Panc1 (cell line): ENCODE measurements around the gene TLR1. TPM values are rescaled to one million over a fixed set of nuclear protein-coding genes. Genes with fewer than 3 reads are reported as not detected.

Experiments used
- ATAC-seq: fragments of 200-7000 bp; cut with Tn5 transposase; 2 replicates; pipeline ENCODE4 v1.9.1; 2020; ENCODE audit warnings: mild to moderate bottlenecking, moderate library complexity
- BruUV-seq: library from RNA; stranded (reverse); fragments of 400-500 nt; replicated peaks from 2 replicates; lab custom pipeline; 2021; lab: Mats Ljungman, UMichigan
- CTCF ChIA-PET: fragments of 300-600 bp; sonication (Branson Sonifier 250); formaldehyde crosslinking; loops from one replicate; lab custom pipeline; 2022; ENCODE audit warnings: antibody characterized with exemption; lab: Charles Lee
- POLR2A ChIA-PET: fragments of 300-600 bp; sonication (Branson Sonifier 250); formaldehyde crosslinking; loops from one replicate; lab custom pipeline; 2022; ENCODE audit warnings: antibody characterized with exemption; lab: Charles Lee
- DNase-seq: peaks from one replicate; pipeline ENCODE4 v3.0.0-alpha.2; 2010; ENCODE audit warnings: low read depth, low spot score
- H3K27ac ChIP-seq: 2 replicates; pipeline ENCODE4 v1.5.1; 2011; ENCODE audit warnings: mild to moderate bottlenecking, low read length, inconsistent platforms
- H3K27me3 ChIP-seq: fragments of 200-500 bp; sonication (Bioruptor generic); 2 replicates; pipeline ENCODE4 v1.6.0; 2014; ENCODE audit warnings: low read length, inconsistent platforms; ENCODE audit not compliant: control insufficient read depth, insufficient read depth
- H3K36me3 ChIP-seq: fragments of 200-500 bp; sonication (Bioruptor generic); 2 replicates; pipeline ENCODE4 v1.5.1; 2014; ENCODE audit warnings: inconsistent platforms, mild to moderate bottlenecking, low read length, moderate library complexity; ENCODE audit not compliant: control insufficient read depth, insufficient read depth
- H3K4me1 ChIP-seq: 2 replicates; pipeline ENCODE4 v1.5.1; 2011; ENCODE audit warnings: inconsistent platforms, mild to moderate bottlenecking, low read length, moderate library complexity; ENCODE audit not compliant: control insufficient read depth, insufficient read depth
- H3K4me3 ChIP-seq, 2 experiments: 2 replicates each; pipeline ENCODE4 v1.5.1; 2011 to 2012; ENCODE audit warnings: low read depth in 2 of 2, low read length in 2 of 2, mild to moderate bottlenecking in 2 of 2, inconsistent platforms in 1 of 2, moderate library complexity in 1 of 2
- H3K9me3 ChIP-seq: fragments of 200-500 bp; sonication (Bioruptor generic); 2 replicates; pipeline ENCODE4 v1.5.1; 2014; ENCODE audit warnings: low read depth, mild to moderate bottlenecking, inconsistent platforms, low read length, moderate library complexity; ENCODE audit not compliant: control insufficient read depth, insufficient read depth
- CTCF ChIP-seq: fragments of 450-650 bp; IDR thresholded peaks from 2 replicates; pipeline ENCODE4 v1.5.1; 2017; ENCODE audit warnings: mild to moderate bottlenecking
- POLR2AphosphoS5 ChIP-seq: IDR thresholded peaks from 2 replicates; pipeline ENCODE4 v1.6.1; 2012; ENCODE audit warnings: mild to moderate bottlenecking, low read depth, low read length, moderate library complexity
- REST ChIP-seq, 2 experiments: IDR thresholded peaks; 2 replicates each; pipeline ENCODE4 v1.6.1; 2011 to 2012; ENCODE audit warnings: low read depth in 2 of 2, control low read depth in 1 of 2, low read length in 1 of 2, mild to moderate bottlenecking in 1 of 2, moderate library complexity in 1 of 2; ENCODE audit not compliant: insufficient read depth in 1 of 2
- SIN3A ChIP-seq: IDR thresholded peaks from 2 replicates; pipeline ENCODE4 v1.6.1; 2012; ENCODE audit warnings: low read depth, mild to moderate bottlenecking, low read length, moderate library complexity, borderline replicate concordance; ENCODE audit not compliant: insufficient read depth
- TCF7L2 ChIP-seq: IDR thresholded peaks from 2 replicates; pipeline ENCODE4 v1.6.1; 2011; ENCODE audit warnings: mild to moderate bottlenecking, low read depth, low read length, inconsistent platforms
- in situ Hi-C: cut with HindIII; loops from 2 replicates; pipeline ENCODE4 v1.10.0; 2016; ENCODE audit warnings: low sequenced_read_pairs, low pct_unique_long_range_greater_than_20kb
- intact Hi-C: fragments of 100-400 bp; cut with micrococcal nuclease; formaldehyde crosslinking; loops from one replicate; pipeline ENCODE4 v1.10.0; 2022; ENCODE audit not compliant: unreplicated experiment
- total RNA-seq: library from RNA; stranded (reverse); gene quantifications from one replicate; pipeline ENCODE4 v1.2.1, GENCODE V29; 2021; ENCODE audit not compliant: unreplicated experiment

Gene TLR1
- total RNA-seq, 1 experiment from 2014 or later: 0.41 TPM

GRCh38 chr4:38749336-38749735 lies 55.3 kb downstream of the TLR1 start:
- Histone ChIP-seq H3K27me3 (no peaks in the 10 kb centered on the region), H3K9me3 (no peaks in the 10 kb centered on the region), H3K27ac (no peak overlapping the region), H3K4me3 (no peak overlapping the region), H3K36me3 (no peaks in the 10 kb centered on the region), H3K4me1 (peaks cover 4% of the 10 kb centered on the region; the same call in 1 of the 2 replicates)
- intact Hi-C loops: no loop called here
- TF ChIP-seq SIN3A (no peak), POLR2AphosphoS5 (no peak), CTCF (no peak), REST (IDR thresholded peaks at IDR 0.05; ENCODE audit: insufficient read depth in 1 of 2, low read depth in 2 of 2, low read length in 1 of 2) (no peak), TCF7L2 (no peak)
- ChIA-PET POLR2A (no interaction called here), CTCF (no interaction called here)
- no peak for DNase-seq
- in situ Hi-C loops: no loop called here
- no peak for ATAC-seq
- BruUV-seq: no TSS peak

- DNase-seq (no peak), ATAC-seq (no peak)
- H3K27ac ChIP-seq: no peak overlapping the region
- H3K27me3 ChIP-seq: no peaks in the 10 kb centered on the region
- no TSS peak for BruUV-seq
- ChIA-PET CTCF (no interaction called here), POLR2A (no interaction called here)
- no peaks in the 10 kb centered on the region for H3K36me3 ChIP-seq
- in situ Hi-C loops: no loop called here
- H3K4me3 ChIP-seq: no peak overlapping the region
- peaks cover 2% of the 10 kb centered on the region; the same call in 1 of the 2 replicates for H3K4me1 ChIP-seq
- TF ChIP-seq TCF7L2 (no peak), REST (IDR thresholded peaks at IDR 0.05; ENCODE audit: insufficient read depth in 1 of 2, low read depth in 2 of 2, low read length in 1 of 2) (no peak), SIN3A (no peak), CTCF (no peak), POLR2AphosphoS5 (no peak)
- H3K9me3 ChIP-seq: no peaks in the 10 kb centered on the region
- intact Hi-C loops: no loop called here
Measured at GRCh38 chr4:38747629-38748028, 57.0 kb downstream of the TLR1 start.

Other genes with a start within 250 kb of the TLR1 start
- 14.4 TPM for gene KLF3, start 140.6 kb downstream of the TLR1 start, total RNA-seq
- 0.05 TPM for gene TLR10, start 21.8 kb downstream of the TLR1 start, total RNA-seq
- gene TLR6, start 52.0 kb upstream of the TLR1 start, total RNA-seq: 1.1 TPM
- 32.0 TPM for gene FAM114A1, start 63.0 kb upstream of the TLR1 start, total RNA-seq
- 5.8 TPM for gene TMEM156, start 227.6 kb upstream of the TLR1 start, total RNA-seq